Thyroid gland (tissue), 4 donors: ENCODE measurements around the gene CDC16. TPM values are rescaled to one million over a fixed set of nuclear protein-coding genes. Genes with fewer than 3 reads are reported as not detected.

ENCODE experiments used
- DNase-seq, 2 donors: peaks; one replicate each; pipeline ENCODE4 v3.0.0-alpha.2; 2019
- H3K27ac ChIP-seq, 3 donors: fragments of 200-600 bp; sonication (generic); 1 replicate in 2 of 3; 2 replicates in 1 of 3; pipeline ENCODE4 v1.5.1; 2016 to 2019; ENCODE audit warnings: mild to moderate bottlenecking in 1 of 3, moderate library complexity in 1 of 3
- H3K27me3 ChIP-seq: fragments of 200-600 bp; sonication (generic); one replicate; pipeline ENCODE4 v1.5.1; 2019
- H3K36me3 ChIP-seq, 2 donors: fragments of 200-600 bp; sonication (generic); one replicate each; pipeline ENCODE4 v1.5.1; 2016 to 2019
- H3K4me1 ChIP-seq, 2 donors: fragments of 200-600 bp; sonication (generic); one replicate each; pipeline ENCODE4 v1.5.1; 2017 to 2019
- H3K4me3 ChIP-seq, 3 donors: fragments of 200-600 bp; sonication (generic); replicated peaks in 1 of 3; 1 replicate in 2 of 3; 2 replicates in 1 of 3; pipeline ENCODE4 v1.5.1; 2016; ENCODE audit warnings: mild to moderate bottlenecking in 1 of 3
- H3K9me3 ChIP-seq: fragments of 200-600 bp; sonication (generic); one replicate; pipeline ENCODE4 v1.5.1; 2017
- POLR2A ChIP-seq, 2 donors: fragments of 450-650 bp; IDR thresholded peaks; one replicate each; pipeline ENCODE4 v1.6.1; 2017; ENCODE audit warnings: antibody characterized with exemption in 2 of 2, mild to moderate bottlenecking in 2 of 2, moderate library complexity in 1 of 2
- WGBS, 2 donors: methylation state at CpG; one replicate each; pipeline ENCODE4 v1.1.5; 2017; 5-methylcytosine and 5-hydroxymethylcytosine counted together
- intact Hi-C: fragments of 100-400 bp; cut with DNase I; formaldehyde crosslinking; loops from one replicate; pipeline ENCODE4 v1.15.1; 2023
- total RNA-seq, 4 donors: library from RNA; depleted of rRNA; stranded (reverse); fragments of >200 nt; gene quantifications; one replicate each; pipeline ENCODE4 v1.2.3, GENCODE V29; 2016
- TF ChIP-seq, protein P1 (sequence below), 6 experiments: fragments of 200-600 bp in 3 of 6; fragments of 450-650 bp in 3 of 6; sonication (generic) in 3 of 6; IDR thresholded peaks; one replicate each; pipeline ENCODE4 v1.5.1; 2016 to 2019; ENCODE audit warnings: antibody characterized with exemption in 6 of 6, mild to moderate bottlenecking in 2 of 6, inconsistent platforms in 1 of 6, moderate library complexity in 1 of 6

CDC16 gene
- total RNA-seq, 4 donors from 2014 or later, result 43.9 to 63.5 (median 55.5) TPM

DNA sequence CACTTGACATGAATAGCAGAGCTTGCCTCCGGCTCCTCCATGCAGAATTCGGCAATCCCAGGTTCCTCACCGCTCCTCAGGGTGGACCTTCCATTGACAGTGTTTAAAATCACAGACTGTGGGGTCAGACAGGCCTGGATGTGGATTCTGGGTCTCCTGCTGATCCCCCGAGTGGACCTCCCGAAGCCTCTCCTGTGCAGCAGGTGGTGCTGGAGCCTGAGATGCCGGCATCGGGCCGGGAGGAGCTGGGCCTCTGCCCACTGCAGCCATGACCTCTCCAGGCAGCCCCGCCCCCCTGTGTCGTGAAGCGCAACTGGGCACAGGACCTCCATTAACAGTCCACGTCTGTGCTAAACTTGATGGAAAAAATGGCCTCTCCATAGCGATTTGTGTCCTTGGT, 10.5 kb upstream of the CDC16 start:
- 92 to 93% methylated on average over 11 to 13 of the region's 13 CpGs for WGBS, 2 donors

DNA sequence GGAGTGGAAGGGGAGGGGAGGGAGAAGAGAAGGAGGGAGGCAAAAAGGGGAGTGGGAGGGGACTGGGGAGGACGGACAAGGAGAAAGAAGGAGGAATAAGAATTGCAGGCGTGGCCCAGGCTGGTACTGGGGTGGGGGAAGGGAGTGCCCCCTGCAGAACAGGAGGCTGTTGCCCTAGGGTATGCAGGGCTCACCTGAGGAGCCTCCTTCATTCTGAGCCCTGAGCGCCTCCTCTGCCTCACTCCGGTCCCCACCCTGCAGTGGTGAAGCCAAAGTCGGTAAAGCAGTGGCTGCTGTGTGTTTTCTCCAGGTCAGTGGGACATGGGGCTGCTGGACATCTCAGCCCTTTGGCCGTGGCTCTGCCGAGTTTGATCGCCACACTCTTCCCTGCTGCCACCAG, 9.1 kb upstream of the CDC16 start:
- peaks cover 3 to 4% of the 10 kb centered on the region in 2 donors for H3K4me1 ChIP-seq
- TF ChIP-seq POLR2A (IDR thresholded peaks at IDR 0.05), result no peak
- TF ChIP-seq, protein P1, sequence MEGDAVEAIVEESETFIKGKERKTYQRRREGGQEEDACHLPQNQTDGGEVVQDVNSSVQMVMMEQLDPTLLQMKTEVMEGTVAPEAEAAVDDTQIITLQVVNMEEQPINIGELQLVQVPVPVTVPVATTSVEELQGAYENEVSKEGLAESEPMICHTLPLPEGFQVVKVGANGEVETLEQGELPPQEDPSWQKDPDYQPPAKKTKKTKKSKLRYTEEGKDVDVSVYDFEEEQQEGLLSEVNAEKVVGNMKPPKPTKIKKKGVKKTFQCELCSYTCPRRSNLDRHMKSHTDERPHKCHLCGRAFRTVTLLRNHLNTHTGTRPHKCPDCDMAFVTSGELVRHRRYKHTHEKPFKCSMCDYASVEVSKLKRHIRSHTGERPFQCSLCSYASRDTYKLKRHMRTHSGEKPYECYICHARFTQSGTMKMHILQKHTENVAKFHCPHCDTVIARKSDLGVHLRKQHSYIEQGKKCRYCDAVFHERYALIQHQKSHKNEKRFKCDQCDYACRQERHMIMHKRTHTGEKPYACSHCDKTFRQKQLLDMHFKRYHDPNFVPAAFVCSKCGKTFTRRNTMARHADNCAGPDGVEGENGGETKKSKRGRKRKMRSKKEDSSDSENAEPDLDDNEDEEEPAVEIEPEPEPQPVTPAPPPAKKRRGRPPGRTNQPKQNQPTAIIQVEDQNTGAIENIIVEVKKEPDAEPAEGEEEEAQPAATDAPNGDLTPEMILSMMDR (IDR thresholded peaks at IDR 0.05), result no peak
- 85 to 89% methylated on average over 8 of the region's 8 CpGs for WGBS, 2 donors
- no peaks in the 10 kb centered on the region for H3K9me3 ChIP-seq
- no peak overlapping the region for H3K27ac ChIP-seq
- H3K27me3 ChIP-seq, result no peaks in the 10 kb centered on the region
- H3K36me3 ChIP-seq, result no peaks in the 10 kb centered on the region
- no peak overlapping the region for H3K4me3 ChIP-seq
- no peak for DNase-seq
- intact Hi-C loops, result loop anchor here (2.0 to 5.0 kb wide), 2 partner anchors 273 to 408 kb away; no protein-coding TSS in a partner anchor

More for the DNA sequence above, 10.5 kb upstream of the CDC16 start:
- no peaks in the 10 kb centered on the region for H3K36me3 ChIP-seq
- H3K27me3 ChIP-seq, result no peaks in the 10 kb centered on the region
- no peaks in the 10 kb centered on the region for H3K9me3 ChIP-seq
- H3K4me1 ChIP-seq, result peaks cover 3 to 4% of the 10 kb centered on the region in 2 donors
- TF ChIP-seq, protein P1 (IDR thresholded peaks at IDR 0.05), result no peak
- no peak for TF ChIP-seq POLR2A (IDR thresholded peaks at IDR 0.05)
- no peak overlapping the region for H3K4me3 ChIP-seq
- intact Hi-C loops, result no loop called here
- no peak for DNase-seq
- H3K27ac ChIP-seq, result no peak overlapping the region

DNA sequence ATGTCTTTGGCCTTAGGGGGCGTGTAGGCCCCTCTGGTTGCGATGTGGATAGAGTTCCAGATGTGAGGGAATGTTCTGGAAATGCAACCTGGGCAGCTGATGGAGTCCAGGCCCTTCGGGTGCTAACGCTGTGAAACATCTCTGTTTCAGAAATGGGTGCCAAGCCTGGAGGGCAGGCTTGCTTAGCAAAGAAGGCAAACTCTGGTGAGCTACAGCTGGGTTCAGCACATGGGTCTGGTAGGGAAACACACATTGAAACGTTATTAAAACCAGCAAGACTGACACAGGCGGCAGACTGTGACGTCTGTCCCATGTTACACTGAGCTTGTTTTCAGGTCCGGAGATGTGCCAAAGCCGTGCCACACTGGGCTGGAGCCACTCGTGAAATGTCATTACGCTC, 8.6 kb upstream of the CDC16 start:
- Histone ChIP-seq H3K27me3 (no peaks in the 10 kb centered on the region), H3K9me3 (no peaks in the 10 kb centered on the region), H3K4me1 (peaks cover 3 to 4% of the 10 kb centered on the region in 2 donors), H3K36me3 (no peaks in the 10 kb centered on the region), H3K27ac (no peak overlapping the region), H3K4me3 (no peak overlapping the region)
- WGBS, 2 donors, result 88 to 92% methylated on average over 11 of the region's 11 CpGs
- TF ChIP-seq, protein P1 (IDR thresholded peaks at IDR 0.05), result no peak
- TF ChIP-seq POLR2A (IDR thresholded peaks at IDR 0.05), result no peak
- intact Hi-C loops, result loop anchor here (2.0 to 5.0 kb wide), 2 partner anchors 273 to 409 kb away; no protein-coding TSS in a partner anchor
- DNase-seq, result no peak

DNA sequence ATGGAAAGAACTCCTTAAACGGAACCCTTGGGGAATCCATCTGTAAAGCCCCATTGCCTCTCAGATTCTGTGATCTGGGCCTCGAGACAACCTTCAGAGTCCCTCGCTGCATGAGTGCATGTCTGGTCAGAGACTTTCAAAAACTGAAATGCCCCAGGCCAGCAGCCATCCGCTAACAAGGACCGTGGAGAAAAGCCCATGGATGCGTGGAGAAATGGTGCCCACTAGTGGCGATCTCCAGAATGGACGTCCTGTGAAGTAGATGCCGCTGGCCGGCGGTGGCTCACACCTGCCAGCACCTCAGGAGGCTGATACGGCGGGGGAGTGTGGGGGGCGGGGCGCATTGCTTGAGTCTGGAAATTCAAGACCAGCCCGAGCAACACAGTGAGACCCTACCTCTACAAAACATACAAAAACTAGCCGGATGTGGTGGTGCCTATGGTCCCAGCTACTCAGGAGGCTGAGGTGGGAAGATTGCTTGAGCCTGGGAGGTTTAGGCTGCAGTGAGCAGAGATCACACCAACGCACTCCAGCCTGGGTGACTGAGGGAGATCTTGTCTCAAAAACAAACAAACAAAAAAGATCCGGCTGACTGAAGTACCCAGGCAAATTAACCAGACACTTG, 7.9 kb upstream of the CDC16 start:
- DNase-seq, result peak; percentile 93
- no peaks in the 10 kb centered on the region for H3K36me3 ChIP-seq
- H3K4me3 ChIP-seq, result no peak overlapping the region
- 5 to 8% methylated on average over 8 to 18 of the region's 19 CpGs for WGBS, 2 donors
- peaks cover 3 to 4% of the 10 kb centered on the region in 2 donors for H3K4me1 ChIP-seq
- TF ChIP-seq POLR2A (IDR thresholded peaks at IDR 0.05), result no peak
- TF ChIP-seq, protein P1 (IDR thresholded peaks at IDR 0.05), result peak; percentile 84 to 99 (median 96)
- no peaks in the 10 kb centered on the region for H3K27me3 ChIP-seq
- intact Hi-C loops, result loop anchor here (2.0 to 5.0 kb wide), 2 partner anchors 274 to 410 kb away; no protein-coding TSS in a partner anchor
- H3K27ac ChIP-seq, result no peak overlapping the region
- no peaks in the 10 kb centered on the region for H3K9me3 ChIP-seq

DNA sequence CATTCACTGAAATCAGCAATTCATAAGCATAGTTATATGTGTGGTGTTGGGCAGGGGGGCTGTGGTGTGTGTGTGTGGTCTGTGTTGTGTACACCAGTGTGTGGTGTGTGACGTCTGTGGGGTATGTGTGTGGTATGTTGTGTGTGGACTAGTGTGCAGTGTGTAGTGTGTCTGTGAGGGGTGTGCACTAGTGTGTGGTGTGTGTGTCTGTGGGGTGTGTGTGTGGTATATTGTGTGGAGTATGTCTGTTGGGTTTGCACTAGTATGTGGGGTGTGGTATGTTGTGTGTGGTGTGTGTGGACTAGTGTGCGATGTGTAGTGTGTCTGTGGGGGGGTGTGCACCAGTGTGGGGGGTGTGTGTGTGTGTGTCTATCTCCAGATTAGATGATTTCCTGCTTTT, 7.2 kb upstream of the CDC16 start:
- no peak overlapping the region for H3K4me3 ChIP-seq
- WGBS, 2 donors, result 78 to 93% methylated on average over 2 of the region's 2 CpGs
- intact Hi-C loops, result loop anchor here (2.0 to 5.0 kb wide), 2 partner anchors 275 to 410 kb away; no protein-coding TSS in a partner anchor
- peaks cover 3 to 4% of the 10 kb centered on the region in 2 donors for H3K4me1 ChIP-seq
- DNase-seq, result no peak
- H3K36me3 ChIP-seq, result no peaks in the 10 kb centered on the region
- H3K9me3 ChIP-seq, result no peaks in the 10 kb centered on the region
- no peaks in the 10 kb centered on the region for H3K27me3 ChIP-seq
- TF ChIP-seq POLR2A (IDR thresholded peaks at IDR 0.05), result no peak
- TF ChIP-seq, protein P1 (IDR thresholded peaks at IDR 0.05), result no peak
- H3K27ac ChIP-seq, result no peak overlapping the region
